H1 (cell line): ENCODE data around the gene TBX18. TPM values are rescaled to one million over a fixed set of nuclear protein-coding genes. Genes with fewer than 3 reads are reported as not detected.

Experiments
- CTCF ChIA-PET: fragments of 300-600 bp; sonication (Branson Sonifier 250); formaldehyde crosslinking; loops from one replicate; lab custom pipeline; 2021; ENCODE audit not compliant: partially characterized antibody; lab: Charles Lee
- POLR2A ChIA-PET: fragments of 300-600 bp; sonication (Branson Sonifier 250); formaldehyde crosslinking; loops from one replicate; lab custom pipeline; 2021; ENCODE audit warnings: inconsistent platforms; ENCODE audit not compliant: partially characterized antibody; lab: Charles Lee
- DNase-seq, 2 experiments: peaks; one replicate each; pipeline versions ENCODE4 v3.0.0 to v3.0.0-alpha.2; 2010 to 2022; ENCODE audit warnings: low spot score in 2 of 2, low read depth in 1 of 2, mixed read lengths in 1 of 2
- FAIRE-seq: peaks from 2 replicates; lab custom pipeline; 2011; peaks lifted over from hg19 to GRCh38; lab: Jason Lieb, UNC
- H2AFZ ChIP-seq: 2 replicates; pipeline ENCODE4 v1.8.1; 2012; ENCODE audit warnings: low read length, inconsistent platforms
- H2AK5ac ChIP-seq: 2 replicates; pipeline ENCODE4 v1.6.1; 2013; ENCODE audit warnings: low read depth, low read length
- H2BK120ac ChIP-seq: replicated peaks from 2 replicates; pipeline ENCODE3; 2013; ENCODE audit warnings: low read depth, low read length, inconsistent platforms
- H2BK12ac ChIP-seq: 2 replicates; pipeline ENCODE4 v1.6.1; 2013; ENCODE audit warnings: low read depth, low read length
- H2BK15ac ChIP-seq: 2 replicates; pipeline ENCODE4 v1.6.1; 2013; ENCODE audit warnings: low read length
- H2BK20ac ChIP-seq: 2 replicates; pipeline ENCODE4 v1.6.1; 2013; ENCODE audit warnings: low read length
- H2BK5ac ChIP-seq: 2 replicates; pipeline ENCODE4 v1.6.1; 2013; ENCODE audit warnings: low read depth, low read length
- H3K14ac ChIP-seq: 2 replicates; pipeline ENCODE4 v1.6.1; 2013; ENCODE audit warnings: inconsistent platforms; ENCODE audit not compliant: insufficient read length
- H3K18ac ChIP-seq: 2 replicates; pipeline ENCODE4 v1.6.1; 2013; ENCODE audit warnings: low read length; ENCODE audit errors: extremely low read depth
- H3K23ac ChIP-seq: 2 replicates; pipeline ENCODE4 v1.6.1; 2013; ENCODE audit warnings: inconsistent platforms; ENCODE audit not compliant: insufficient read length
- H3K23me2 ChIP-seq: 2 replicates; pipeline ENCODE4 v1.6.1; 2013; ENCODE audit warnings: low read depth, low read length
- H3K27ac ChIP-seq: 2 replicates; pipeline ENCODE4 v1.6.1; 2011; ENCODE audit warnings: low read depth, low read length, inconsistent platforms
- H3K27me3 ChIP-seq, 4 experiments: replicated peaks in 1 of 4; 1 replicate in 1 of 4; 2 replicates in 3 of 4; pipeline versions ENCODE4 v1.6.1 to v1.8.1; 2011 to 2013; ENCODE audit warnings: low read length in 3 of 4, mild to moderate bottlenecking in 3 of 4, inconsistent platforms in 2 of 4, mixed read lengths in 2 of 4, moderate library complexity in 1 of 4; ENCODE audit not compliant: control insufficient read depth in 3 of 4, insufficient read depth in 3 of 4; ENCODE audit errors: extremely low read depth in 1 of 4
- H3K36me3 ChIP-seq, 4 experiments: 2 replicates each; pipeline versions ENCODE4 v1.6.1 to v1.8.1; 2011 to 2013; ENCODE audit warnings: mild to moderate bottlenecking in 4 of 4, low read length in 3 of 4, moderate library complexity in 2 of 4, control low read depth in 1 of 4, inconsistent platforms in 1 of 4; ENCODE audit not compliant: insufficient read depth in 4 of 4, control insufficient read depth in 2 of 4
- H3K4ac ChIP-seq: replicated peaks from 2 replicates; pipeline ENCODE3; 2013; ENCODE audit warnings: low read length, low read depth, mixed read lengths, inconsistent platforms; ENCODE audit not compliant: insufficient read length
- H3K4me1 ChIP-seq, 4 experiments: replicated peaks in 1 of 4; 1 replicate in 1 of 4; 2 replicates in 3 of 4; pipeline versions ENCODE4 v1.6.1 to v1.8.1; 2011 to 2013; ENCODE audit warnings: low read length in 3 of 4, inconsistent platforms in 2 of 4, mixed read lengths in 1 of 4; ENCODE audit not compliant: insufficient read depth in 4 of 4, control insufficient read depth in 3 of 4
- H3K4me2 ChIP-seq, 2 experiments: 2 replicates each; pipeline versions ENCODE4 v1.6.1 to v1.8.1; 2011 to 2013; ENCODE audit warnings: low read depth in 2 of 2, low read length in 2 of 2, control low read depth in 1 of 2, inconsistent platforms in 1 of 2, mild to moderate bottlenecking in 1 of 2; ENCODE audit not compliant: insufficient read depth in 1 of 2
- H3K4me3 ChIP-seq, 4 experiments: fragments of 200-600, 300-600 bp in 1 of 4; sonication (generic), shearing (Covaris generic), sonication (Bioruptor Twin) in 1 of 4; 2 replicates each; pipeline versions ENCODE4 v1.5.1 to v1.8.1; 2011 to 2016; ENCODE audit warnings: low read length in 4 of 4, low read depth in 3 of 4, control low read depth in 2 of 4, inconsistent platforms in 2 of 4, mild to moderate bottlenecking in 2 of 4, mixed read lengths in 1 of 4, moderate library complexity in 1 of 4; ENCODE audit not compliant: insufficient read depth in 2 of 4; ENCODE audit errors: extremely low read depth in 1 of 4
- H3K56ac ChIP-seq: replicated peaks from 2 replicates; pipeline ENCODE3; 2013; ENCODE audit warnings: low read depth, mild to moderate bottlenecking, mixed read lengths, low read length, inconsistent platforms; ENCODE audit not compliant: insufficient read length
- H3K79me1 ChIP-seq: 2 replicates; pipeline ENCODE4 v1.6.1; 2013; ENCODE audit warnings: low read depth, low read length, control low read depth
- H3K79me2 ChIP-seq, 2 experiments: 2 replicates each; pipeline versions ENCODE4 v1.6.1 to v1.8.1; 2012 to 2013; ENCODE audit warnings: low read length in 2 of 2, mild to moderate bottlenecking in 2 of 2, inconsistent platforms in 1 of 2; ENCODE audit not compliant: insufficient read depth in 2 of 2, control insufficient read depth in 1 of 2
- H3K9ac ChIP-seq, 4 experiments: replicated peaks in 1 of 4; 1 replicate in 1 of 4; 2 replicates in 3 of 4; pipeline versions ENCODE4 v1.6.1 to v1.8.1; 2011 to 2013; ENCODE audit warnings: low read depth in 3 of 4, low read length in 3 of 4, control low read depth in 2 of 4, mild to moderate bottlenecking in 2 of 4, moderate library complexity in 2 of 4, inconsistent platforms in 1 of 4; ENCODE audit errors: extremely low read depth in 1 of 4
- H3K9me3 ChIP-seq, 2 experiments: 2 replicates each; pipeline versions ENCODE4 v1.6.1 to v1.8.1; 2012 to 2013; ENCODE audit warnings: mild to moderate bottlenecking in 2 of 2, moderate library complexity in 2 of 2, control low read depth in 1 of 2, inconsistent platforms in 1 of 2, low read depth in 1 of 2, low read length in 1 of 2, mixed read lengths in 1 of 2; ENCODE audit not compliant: insufficient read depth in 2 of 2
- H4K20me1 ChIP-seq, 2 experiments: replicated peaks in 1 of 2; 2 replicates each; pipeline versions ENCODE3 to v1.8.1; 2011 to 2013; ENCODE audit warnings: inconsistent platforms in 2 of 2, low read length in 2 of 2, mild to moderate bottlenecking in 1 of 2; ENCODE audit not compliant: insufficient read depth in 2 of 2, control insufficient read depth in 1 of 2
- H4K5ac ChIP-seq: 2 replicates; pipeline ENCODE4 v1.6.1; 2013; ENCODE audit warnings: low read length, low read depth, mixed read lengths, inconsistent platforms; ENCODE audit not compliant: insufficient read length
- H4K8ac ChIP-seq: 2 replicates; pipeline ENCODE4 v1.8.0; 2013; ENCODE audit warnings: mild to moderate bottlenecking, moderate library complexity, low read length, inconsistent platforms; ENCODE audit not compliant: insufficient read depth; ENCODE audit errors: extremely low read depth
- H4K91ac ChIP-seq: replicated peaks from 2 replicates; pipeline ENCODE3; 2013; ENCODE audit warnings: low read length, mixed read lengths, inconsistent platforms; ENCODE audit not compliant: insufficient read length
- HDAC6 ChIP-seq: IDR thresholded peaks from one replicate; pipeline ENCODE4 v1.7.1; 2012; ENCODE audit warnings: low read depth, mild to moderate bottlenecking, inconsistent platforms, low read length, moderate library complexity
- JUN ChIP-seq: IDR thresholded peaks from 2 replicates; pipeline ENCODE4 v1.6.1; 2011; ENCODE audit warnings: low read depth, mild to moderate bottlenecking, improper control_type of control experiment, low read length
- SP4 ChIP-seq: IDR thresholded peaks from 2 replicates; pipeline ENCODE4 v1.6.1; 2012; ENCODE audit warnings: low read length, inconsistent platforms
- ZNF274 ChIP-seq: IDR thresholded peaks from 2 replicates; pipeline ENCODE4 v1.7.0; 2012; ENCODE audit warnings: low read length, borderline replicate concordance; ENCODE audit errors: extremely low read depth
- polyA plus RNA-seq, 7 experiments: library from polyadenylated mRNA; depleted of rRNA in 3 of 7; stranded (reverse) in 5 of 7; unstranded in 2 of 7; fragments of >200 nt in 5 of 7; fragments of 200-250 nt in 2 of 7; gene quantifications; 1 replicate in 5 of 7; 2 replicates in 1 of 7; 4 replicates in 1 of 7; pipeline versions ENCODE4 v1.2.1 to v1.2.3, GENCODE V29; 2011 to 2013; ENCODE audit warnings: missing spikeins in 2 of 7, mixed read lengths in 2 of 7
- total RNA-seq: library from RNA; stranded (reverse); fragmentation: NEBNext Ultra II Directional; extraction: Animal tissue kit (Norgen Biotek cat#: 25700); gene quantifications from 2 replicates; pipeline ENCODE4 v1.2.1, GENCODE V29; 2021

Gene TBX18
- total and polyA plus RNA-seq, 2 of the 8 experiments (the other 6 are each of a cell fraction or from before 2014, with no cell fraction given) = 0.02 TPM; not detected in 1

- CTCF ChIA-PET = no interaction called here
- no peak overlapping the region for H2BK120ac ChIP-seq
- FAIRE-seq (no peak), DNase-seq (no peak)
- no peak overlapping the region for H2BK12ac ChIP-seq
- H3K27ac ChIP-seq = no peak overlapping the region
- no peak overlapping the region for H4K5ac ChIP-seq
- H3K23me2 ChIP-seq = no peaks in the 10 kb centered on the region; the same call in 1 of the 2 replicates
- H2AK5ac ChIP-seq = no peak overlapping the region
- H3K79me2 ChIP-seq = no peaks in the 10 kb centered on the region
- H3K18ac ChIP-seq = no peak overlapping the region
- H4K8ac ChIP-seq = no peak overlapping the region
- no peaks in the 10 kb centered on the region for H3K4me1 ChIP-seq
- no peaks in the 10 kb centered on the region for H4K20me1 ChIP-seq
- no peak overlapping the region for H3K4me3 ChIP-seq
- no peak overlapping the region for H4K91ac ChIP-seq
- no peak overlapping the region for H3K4ac ChIP-seq
- H3K4me2 ChIP-seq = no peak overlapping the region
- no peak overlapping the region for H3K14ac ChIP-seq
- no peaks in the 10 kb centered on the region for H3K36me3 ChIP-seq
- H3K79me1 ChIP-seq = no peaks in the 10 kb centered on the region
- POLR2A ChIA-PET = no interaction called here
- H3K23ac ChIP-seq = no peak overlapping the region
- H3K9me3 ChIP-seq = no peaks in the 10 kb centered on the region
- H2BK5ac ChIP-seq = no peak overlapping the region
- H3K9ac ChIP-seq = no peak overlapping the region
- H3K56ac ChIP-seq = no peak overlapping the region
- H2BK20ac ChIP-seq = no peak overlapping the region
- TF ChIP-seq HDAC6 = no peak
- no peak for TF ChIP-seq ZNF274
- TF ChIP-seq JUN = no peak
- TF ChIP-seq SP4 = no peak
- no peak overlapping the region for H2BK15ac ChIP-seq
- no peak overlapping the region for H2AFZ ChIP-seq
- no peaks in the 10 kb centered on the region for H3K27me3 ChIP-seq
Observed at GRCh38 chr6:84789170-84789569, 24.8 kb upstream of the TBX18 start.
